T-helper 9 cell (primary cell): Measurements from ENCODE around the gene KSR1.
"Not testable (repeated sequence)": the region's sequence is repeated elsewhere in the genome, so short reads cannot be mapped to it uniquely, and the experiment has no call there.

Source experiments
- DNase-seq: peaks from one replicate; pipeline ENCODE4 v3.0.0-alpha.2; 2020
- total RNA-seq, 2 donors: gene quantifications; one replicate each; lab custom pipeline; 2026; lab: John Stamatoyannopoulos, UW

The KSR1 gene
- 30.2 to 36.1 reads per million in 2 donors for total RNA-seq

DNA sequence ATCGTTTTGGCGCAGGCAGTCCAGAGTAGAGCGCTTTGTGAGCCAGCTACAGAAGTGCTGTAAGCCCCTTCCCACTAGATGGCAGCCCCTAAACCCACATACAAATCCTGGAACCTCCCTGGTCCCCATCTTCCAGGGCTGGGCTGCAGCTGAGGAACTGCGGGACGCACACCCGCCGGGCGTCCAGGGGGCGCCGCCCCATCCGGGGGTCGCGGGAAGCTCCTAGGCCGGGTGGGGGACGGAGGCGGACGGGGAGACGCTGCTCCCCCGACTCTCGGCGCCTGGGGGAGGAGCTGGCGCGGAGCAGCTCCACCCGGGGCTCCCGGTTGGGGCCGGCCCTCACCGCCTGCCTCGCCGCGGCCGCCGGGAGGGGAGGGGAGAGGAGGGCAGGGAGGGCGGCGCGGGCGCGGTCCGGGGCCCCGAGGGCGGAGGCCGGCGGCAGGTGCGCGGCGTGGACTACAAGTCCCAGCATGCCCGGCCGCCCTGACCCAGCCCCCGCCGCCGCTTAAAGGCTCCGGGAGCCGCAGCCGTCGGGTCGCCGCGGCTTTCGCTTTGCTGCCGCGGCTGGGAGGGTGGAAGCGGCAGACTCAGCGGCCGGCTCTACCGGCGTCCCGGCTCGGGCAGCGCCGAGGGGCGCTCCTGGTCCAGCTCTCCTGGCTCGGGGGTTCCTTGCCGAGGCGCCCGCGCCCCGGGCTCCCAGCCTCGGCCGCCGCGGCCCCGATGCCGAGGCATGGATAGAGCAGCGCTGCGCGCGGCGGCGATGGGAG is at the start of gene KSR1:
TSS of gene KSR1 (plus strand) at position 535 of the 767 bp plus-strand sequence. CDS start at position 731, 196 bp downstream.
- DNase-seq = peak; percentile 74

DNA sequence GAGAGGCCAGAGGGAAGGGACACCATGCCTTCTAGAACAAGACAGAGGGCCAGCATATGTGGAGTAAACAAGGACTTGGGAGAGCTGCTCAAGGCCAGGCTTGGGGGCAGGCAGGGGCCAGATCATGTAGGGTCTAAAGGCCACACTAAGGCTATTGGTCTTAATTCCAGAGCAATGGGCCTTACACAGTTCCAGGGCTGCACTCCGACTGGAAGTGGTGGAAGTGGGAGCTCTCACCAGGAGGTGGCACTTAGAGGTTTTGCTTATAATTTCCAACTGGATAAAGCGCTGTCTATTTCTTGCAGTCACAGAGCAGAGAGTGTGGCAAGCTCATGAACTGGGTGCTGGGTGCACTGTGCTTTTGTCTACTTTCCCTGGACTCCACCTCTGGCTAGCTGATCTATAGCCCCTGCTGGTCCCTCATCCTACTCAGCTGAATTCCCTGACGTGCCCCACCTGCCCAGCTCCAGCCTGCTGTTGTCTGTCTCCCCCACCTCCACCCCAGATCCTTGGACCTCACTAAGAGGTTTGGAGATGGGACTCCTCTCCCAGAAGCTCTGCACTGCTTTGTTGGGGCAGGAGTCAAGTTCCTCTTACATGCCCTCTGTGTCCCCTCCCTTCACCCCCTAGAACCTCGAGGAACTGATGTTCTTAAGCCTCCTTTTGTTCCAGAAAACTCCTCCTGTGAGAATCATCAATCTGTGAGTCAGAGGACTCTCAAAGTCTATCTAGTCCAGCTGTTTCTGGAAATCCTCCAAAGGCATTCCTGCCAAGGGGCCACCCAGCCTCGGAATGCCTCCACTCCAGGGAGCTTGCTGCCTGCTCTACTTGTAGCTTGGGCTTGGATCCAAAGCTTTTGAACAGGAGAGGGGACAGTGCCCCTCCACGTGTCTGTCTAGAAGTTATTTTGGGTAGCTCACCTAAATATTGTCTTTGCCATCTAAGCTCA is 48.1 kb upstream of the KSR1 start:
- no peak for DNase-seq

DNA sequence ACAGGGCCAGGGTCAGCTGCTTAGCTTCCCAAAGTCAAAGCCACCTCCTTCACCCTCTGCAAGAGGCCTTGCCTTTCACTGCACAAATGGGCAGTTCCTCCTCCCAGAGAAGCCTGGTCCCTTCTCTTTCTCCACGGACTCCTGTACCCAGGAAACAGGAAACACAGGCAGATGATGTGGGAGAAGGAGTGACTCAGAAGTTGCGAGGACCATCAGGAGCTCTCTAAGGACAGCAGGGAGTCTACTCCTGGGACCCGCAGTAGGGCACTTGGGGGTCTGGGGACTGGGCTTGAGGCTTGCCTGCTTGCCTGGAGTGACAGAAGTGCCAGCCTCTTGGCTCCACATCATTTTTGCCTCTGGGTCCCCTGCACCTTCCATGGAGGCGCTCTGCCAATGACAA is 47.4 kb upstream of the KSR1 start:
- no peak for DNase-seq

DNA sequence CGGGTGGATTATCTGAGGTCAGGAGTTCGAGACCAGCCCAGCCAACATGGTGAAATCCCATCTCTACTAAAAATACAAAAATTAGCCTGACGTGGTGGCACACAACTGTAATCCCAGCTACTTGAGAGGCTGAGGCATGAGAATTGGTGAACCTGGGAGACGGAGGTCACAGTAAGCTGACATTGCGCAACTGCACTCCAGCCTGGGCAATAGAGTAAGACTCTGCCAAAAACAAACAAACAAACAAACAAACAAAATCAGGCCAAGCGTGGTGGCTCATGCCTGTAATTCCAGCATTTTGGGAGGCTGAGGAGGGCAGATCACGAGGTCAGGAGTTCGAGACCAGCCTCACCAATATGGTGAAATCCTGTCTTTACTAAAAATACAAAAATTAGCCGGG is 44.1 kb upstream of the KSR1 start:
- not testable (repeated sequence) for DNase-seq

DNA sequence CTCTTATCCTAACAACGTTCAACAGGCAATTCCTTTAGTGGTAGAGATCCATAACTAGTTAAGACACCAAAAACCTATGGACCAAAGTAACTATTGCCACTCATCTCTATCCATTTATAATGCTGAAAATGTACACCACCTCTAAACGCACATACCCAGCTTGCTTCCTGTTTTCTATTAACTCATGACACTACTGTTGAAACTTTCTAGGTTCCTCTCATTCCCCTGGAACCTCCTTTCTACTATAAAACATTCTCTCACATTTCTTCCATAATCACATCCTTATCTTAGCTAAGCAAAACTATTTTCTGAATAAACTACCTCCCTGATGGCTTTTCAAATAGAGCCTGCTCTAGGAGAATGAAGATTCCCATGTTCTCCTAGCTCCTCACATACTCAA is 42.9 kb upstream of the KSR1 start:
- DNase-seq = no peak

GRCh38 chr17:27413792-27414191 is 42.5 kb upstream of the KSR1 start:
- no peak for DNase-seq

DNA sequence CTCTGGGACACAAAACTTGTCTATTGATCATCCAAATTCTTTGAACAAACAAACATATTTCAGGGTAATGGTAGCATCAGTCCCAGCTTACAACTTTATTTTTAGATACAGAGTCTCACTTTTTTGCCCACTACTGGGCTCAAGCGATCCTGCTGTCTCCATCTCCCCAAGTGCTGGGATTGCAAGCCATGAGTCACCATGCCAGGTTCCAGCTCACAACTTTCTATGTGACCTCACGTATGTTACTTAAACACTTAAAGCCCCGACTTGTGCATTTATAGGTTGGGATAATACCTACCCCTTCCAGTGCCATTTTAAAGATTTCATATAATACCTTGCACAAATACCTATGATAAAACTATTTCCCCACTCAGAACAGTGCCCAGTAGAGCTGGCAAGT is 42.0 kb upstream of the KSR1 start:
- DNase-seq = no peak

DNA sequence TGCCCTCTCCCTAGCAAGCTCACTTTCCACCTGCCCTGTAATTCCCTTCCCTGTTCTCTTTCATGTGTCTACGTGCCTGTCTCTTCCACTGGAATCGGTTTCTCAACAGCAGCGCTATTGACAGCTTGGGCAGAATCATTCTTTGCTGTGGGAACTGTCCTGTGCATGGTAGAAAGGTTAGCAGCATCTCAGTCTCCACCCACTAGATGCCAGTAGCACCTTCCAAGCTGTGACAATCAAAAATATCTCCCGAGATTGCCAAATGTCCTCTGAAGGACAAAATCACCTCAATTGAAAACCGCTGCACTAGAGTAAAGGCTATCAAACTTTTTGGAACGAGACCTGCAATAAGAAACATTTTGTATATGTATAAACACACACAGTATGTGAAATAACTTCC is 41.6 kb upstream of the KSR1 start:
- DNase-seq = no peak

- no peak for DNase-seq
Measured at GRCh38 chr17:27415120-27415795, 41.0 kb upstream of the KSR1 start.

GRCh38 chr17:27417596-27418365 is 38.5 kb upstream of the KSR1 start:
- no peak for DNase-seq

GRCh38 chr17:27418366-27418615 is 38.0 kb upstream of the KSR1 start:
- no peak for DNase-seq

DNA sequence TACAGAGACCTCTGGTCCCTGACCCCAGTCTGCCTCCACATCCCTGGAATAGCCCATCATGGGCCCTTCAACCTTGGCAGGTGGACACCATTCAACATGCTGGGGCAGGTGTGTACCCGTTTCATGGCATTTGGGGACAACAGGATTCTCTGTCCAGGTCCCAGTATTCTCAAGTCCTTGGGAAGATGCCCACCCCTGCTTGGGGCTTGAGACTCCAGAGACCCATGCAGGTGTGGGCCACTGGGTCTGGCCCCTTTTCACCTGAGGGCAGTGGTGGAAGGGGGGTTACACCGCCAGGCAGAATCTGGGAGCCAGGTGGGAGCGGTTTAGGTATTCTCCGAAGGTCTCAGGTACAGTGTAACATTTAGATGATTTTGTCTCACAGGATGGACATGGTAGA is 37.1 kb upstream of the KSR1 start:
- DNase-seq = no peak

- DNase-seq = no peak
Measured at GRCh38 chr17:27420211-27420950, 35.9 kb upstream of the KSR1 start.

DNA sequence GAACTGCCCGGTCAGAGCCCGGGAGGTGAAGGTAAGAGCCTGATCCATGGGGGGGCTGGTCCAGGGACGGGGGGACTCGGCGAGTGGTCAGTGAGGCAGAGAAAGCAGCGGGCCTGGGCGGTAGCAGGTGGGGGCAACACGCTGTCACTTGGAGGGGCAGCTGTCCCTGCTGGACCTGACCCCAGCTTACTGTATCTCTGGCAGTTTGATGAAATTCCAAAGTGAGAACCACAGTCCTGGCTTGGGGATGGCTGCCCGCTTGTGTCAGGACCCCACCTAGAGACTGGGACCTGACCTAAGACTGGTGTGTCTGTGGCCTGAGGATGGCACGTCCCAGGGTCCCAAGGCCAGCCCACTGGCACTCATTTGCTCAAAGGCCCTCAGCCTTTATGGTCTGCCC is 35.1 kb upstream of the KSR1 start:
- no peak for DNase-seq

DNA sequence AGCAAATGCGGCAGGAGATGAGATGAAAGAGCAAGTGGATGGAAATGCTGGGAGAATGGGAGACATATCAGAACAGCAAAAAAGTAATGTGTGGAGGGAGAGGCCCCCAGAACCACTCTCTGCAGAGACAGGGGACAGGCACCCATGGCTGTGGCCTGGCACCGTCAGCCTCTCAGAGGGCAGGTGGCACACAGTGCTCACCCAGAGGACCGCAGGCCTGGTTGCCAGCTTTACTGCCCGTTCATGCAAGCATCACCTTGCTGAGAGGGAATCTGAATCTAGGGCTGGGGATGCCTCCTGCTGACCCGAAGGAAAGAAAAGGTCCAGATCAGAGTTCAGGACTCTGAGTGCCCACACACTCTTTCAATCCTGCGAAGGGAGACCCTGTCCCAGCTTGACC is 34.6 kb upstream of the KSR1 start:
- not testable (repeated sequence) for DNase-seq

GRCh38 chr17:27422601-27423000 is 33.6 kb upstream of the KSR1 start:
- DNase-seq = no peak

DNA sequence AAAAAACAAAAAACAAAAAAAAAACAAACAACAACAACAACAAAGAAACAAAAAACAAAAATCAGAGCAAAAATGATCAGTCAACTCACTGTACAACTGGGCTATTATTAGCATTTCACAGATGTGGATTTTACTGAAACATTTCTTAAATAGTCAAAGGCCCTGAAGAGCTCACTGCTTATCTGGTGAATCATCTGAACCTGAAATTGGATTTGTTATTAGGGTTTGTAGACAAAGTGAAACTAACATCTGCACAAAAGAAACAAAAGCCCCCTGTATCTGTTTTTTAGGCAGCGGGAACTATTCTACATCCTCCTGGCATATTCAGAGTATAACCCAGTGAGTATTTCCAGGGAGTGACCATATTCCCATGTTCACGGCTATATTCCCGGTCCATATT is 32.6 kb upstream of the KSR1 start:
- no peak for DNase-seq

- DNase-seq = no peak
Measured at GRCh38 chr17:27424516-27424915, 31.7 kb upstream of the KSR1 start.

GRCh38 chr17:27424941-27425340 is 31.3 kb upstream of the KSR1 start:
- DNase-seq = no peak

DNA sequence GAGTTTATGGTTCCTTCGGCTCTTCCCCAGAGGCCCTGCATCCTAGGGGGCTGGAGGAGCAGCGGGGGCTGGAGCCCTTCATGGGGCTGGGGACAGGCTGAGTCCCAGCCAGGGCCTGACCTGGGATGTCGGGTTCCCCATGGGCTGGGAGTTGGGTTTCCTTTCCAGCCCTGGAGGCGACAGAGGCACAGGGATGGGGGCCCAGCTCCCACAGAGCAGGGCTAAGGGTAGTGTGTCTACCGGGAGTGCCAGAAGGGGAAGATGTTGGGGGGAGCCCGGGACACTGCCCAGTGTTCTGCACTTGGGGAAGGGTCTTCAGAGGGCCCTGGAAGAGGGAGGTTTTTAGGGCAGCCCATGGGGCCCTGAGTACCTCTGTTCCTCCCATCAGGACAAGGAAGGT is 30.7 kb upstream of the KSR1 start:
- not testable (repeated sequence) for DNase-seq

DNA sequence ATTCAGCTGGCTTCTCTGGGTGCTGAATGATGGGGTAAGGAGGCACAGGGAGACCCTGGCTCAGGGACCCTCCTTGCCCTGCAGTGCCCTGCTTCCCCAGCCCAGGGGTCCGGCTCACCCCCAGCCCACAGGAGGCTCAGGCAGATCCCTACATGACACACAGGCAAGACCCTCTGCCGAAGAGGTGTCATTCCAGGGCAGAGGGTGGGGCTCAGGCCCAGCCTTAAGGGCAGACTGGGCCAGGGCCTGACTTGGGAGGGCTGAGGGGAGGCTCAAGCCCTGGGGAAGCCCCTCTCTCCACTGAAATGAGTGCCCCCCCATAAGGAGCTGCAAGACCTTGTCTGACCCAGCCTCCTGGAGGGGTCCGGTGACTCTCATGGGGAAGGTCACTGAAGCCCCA is 30.3 kb upstream of the KSR1 start:
- no peak for DNase-seq

DNA sequence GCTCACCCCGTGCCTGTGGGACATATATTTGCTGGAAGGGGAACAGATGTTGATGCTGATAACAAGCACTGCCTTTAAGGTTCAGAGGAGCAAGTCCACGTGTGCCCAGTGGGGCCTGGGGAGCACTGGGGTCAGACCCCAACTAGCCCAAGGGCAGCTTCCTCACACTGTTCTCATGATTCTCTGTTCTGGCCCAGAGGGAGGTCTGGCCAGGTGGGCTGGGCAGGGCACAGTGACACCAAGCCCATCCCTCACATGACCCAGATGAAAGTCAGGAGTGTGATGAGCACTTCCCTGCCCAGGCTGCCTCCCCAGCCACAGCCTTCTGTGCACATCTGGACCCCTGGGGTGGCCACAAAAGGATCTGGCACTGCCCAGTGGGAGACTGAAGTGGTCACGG is 29.8 kb upstream of the KSR1 start:
- DNase-seq = not testable (repeated sequence)
